ENCODE measurements around the gene MACF1. TPM values are rescaled to one million over a fixed set of nuclear protein-coding genes. Genes with fewer than 3 reads are reported as not detected.

Gene MACF1
- total RNA-seq, 1 experiment from 2014 or later = 190 TPM

- H4K5ac ChIP-seq (ENCODE audit: insufficient read length, low read depth, low read length) = no peak overlapping the region
- DNase-seq = no peak
- H3K56ac ChIP-seq (ENCODE audit: insufficient read length, low read depth, low read length) = no peak overlapping the region
- H3K23me2 ChIP-seq (ENCODE audit: insufficient read length, low read depth, low read length, poor library complexity, severe bottlenecking) = no peaks in the 10 kb centered on the region
- H2BK120ac ChIP-seq (ENCODE audit: low read depth, low read length, poor library complexity, severe bottlenecking) = no peak overlapping the region
- H2BK5ac ChIP-seq (ENCODE audit: insufficient read length, low read length) = no peak overlapping the region
- no peak overlapping the region for H2BK15ac ChIP-seq (ENCODE audit: low read depth, low read length)
- Mint-ChIP-seq H3K27me3 (ENCODE audit: low read depth) (no peaks in the 10 kb centered on the region), H3K4me3 (no peak overlapping the region), H3K27ac (0 out of 7 replicates have a peak overlapping the region, but pooled peaks of 2 of the 3 experiments have one; percentile 39 to 42), H3K4me1 (no peaks in the 10 kb centered on the region), H3K36me3 (ENCODE audit: insufficient read depth in 1 of 3, low read depth in 3 of 3) (peaks cover 64 to 95% (median 93%) of the 10 kb centered on the region in 3 experiments), H3K9me3 (no peaks in the 10 kb centered on the region)
- no peaks in the 10 kb centered on the region for H4K20me1 ChIP-seq (ENCODE audit: control insufficient read depth, insufficient read depth, insufficient read length)
- TF ChIP-seq CTCF (conservative IDR thresholded peaks at IDR 0.05) = no peak
- H2AK5ac ChIP-seq (ENCODE audit: insufficient read length, low read length) = no peak overlapping the region
- H2AFZ ChIP-seq (ENCODE audit: low read length) = no peak overlapping the region
- H3K79me1 ChIP-seq (ENCODE audit: insufficient read depth, low read depth, low read length, poor library complexity, severe bottlenecking) = no peaks in the 10 kb centered on the region
- H3K4me1 ChIP-seq (ENCODE audit: insufficient read depth, low read length) = no peaks in the 10 kb centered on the region
- no peak overlapping the region for H3K4ac ChIP-seq (ENCODE audit: low read depth, low read length)
- H3K23ac ChIP-seq (ENCODE audit: insufficient read length, low read depth, low read length) = no peak overlapping the region
- H3K14ac ChIP-seq (ENCODE audit: insufficient read depth, low read length) = no peak overlapping the region
- H2BK20ac ChIP-seq (ENCODE audit: low read depth, low read length, poor library complexity, severe bottlenecking) = no peak overlapping the region
- H3K9ac ChIP-seq (ENCODE audit: extremely low read depth, insufficient read length, low read length) = no peak overlapping the region
- no peak overlapping the region for H2BK12ac ChIP-seq (ENCODE audit: insufficient read length, low read depth, low read length)
- no CpG with 5 or more reads among the region's 5 CpGs for WGBS (ENCODE audit: extremely low coverage, insufficient read length, low lambda C conversion rate)
- H3K18ac ChIP-seq (ENCODE audit: insufficient read length, low read depth, low read length) = no peak overlapping the region
- H3K9me3 ChIP-seq (ENCODE audit: control insufficient read depth, low read depth, low read length) = no peaks in the 10 kb centered on the region
- H3T11ph ChIP-seq (ENCODE audit: low read length) = no peak overlapping the region
- H3K27me3 ChIP-seq (ENCODE audit: insufficient read depth, low read length) = no peaks in the 10 kb centered on the region
- no peak overlapping the region for H3K4me2 ChIP-seq (ENCODE audit: insufficient read depth, insufficient read length, low read length)
- H3K79me2 ChIP-seq (ENCODE audit: insufficient read depth, low read length) = no peaks in the 10 kb centered on the region
- H4K91ac ChIP-seq (ENCODE audit: insufficient read length, low read depth, low read length) = no peak overlapping the region
- H4K8ac ChIP-seq (replicated peaks; ENCODE audit: insufficient read length, low read depth, low read length) = no peak overlapping the region
- no peak overlapping the region for H3K27ac ChIP-seq (ENCODE audit: insufficient read length, low read depth, low read length)
Observed at GRCh38 chr1:39431927-39432326, 227.4 kb downstream of the MACF1 start.
